ENCODE data around the gene KCNH2.

The KCNH2 gene

DNA sequence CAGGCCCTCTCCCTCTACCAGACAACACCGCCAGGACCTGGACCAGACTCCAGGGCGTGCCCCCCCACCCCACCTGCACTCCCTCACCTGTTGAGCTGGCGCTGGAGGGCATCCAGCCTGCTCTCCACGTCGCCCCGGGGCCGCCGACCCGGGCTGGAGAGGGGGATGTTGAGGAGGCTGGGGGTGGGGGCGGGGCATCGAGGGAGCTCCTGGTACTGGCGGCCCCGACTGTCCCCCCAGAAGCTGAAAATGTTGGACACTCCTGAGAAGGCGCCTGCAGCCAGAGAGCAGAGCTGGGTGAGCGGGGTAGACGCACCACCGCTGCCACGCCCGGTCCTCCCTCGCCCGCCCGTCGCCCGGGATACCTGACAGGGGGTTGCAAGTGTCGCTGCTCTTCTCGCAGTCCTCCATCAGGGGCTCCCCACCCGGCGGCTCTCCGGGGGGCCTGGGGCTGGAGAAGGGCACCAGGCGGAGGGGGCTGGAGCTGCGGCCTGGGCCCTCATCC, 30.8 kb downstream of the KCNH2 start:
- TF ChIP-seq, protein P1, sequence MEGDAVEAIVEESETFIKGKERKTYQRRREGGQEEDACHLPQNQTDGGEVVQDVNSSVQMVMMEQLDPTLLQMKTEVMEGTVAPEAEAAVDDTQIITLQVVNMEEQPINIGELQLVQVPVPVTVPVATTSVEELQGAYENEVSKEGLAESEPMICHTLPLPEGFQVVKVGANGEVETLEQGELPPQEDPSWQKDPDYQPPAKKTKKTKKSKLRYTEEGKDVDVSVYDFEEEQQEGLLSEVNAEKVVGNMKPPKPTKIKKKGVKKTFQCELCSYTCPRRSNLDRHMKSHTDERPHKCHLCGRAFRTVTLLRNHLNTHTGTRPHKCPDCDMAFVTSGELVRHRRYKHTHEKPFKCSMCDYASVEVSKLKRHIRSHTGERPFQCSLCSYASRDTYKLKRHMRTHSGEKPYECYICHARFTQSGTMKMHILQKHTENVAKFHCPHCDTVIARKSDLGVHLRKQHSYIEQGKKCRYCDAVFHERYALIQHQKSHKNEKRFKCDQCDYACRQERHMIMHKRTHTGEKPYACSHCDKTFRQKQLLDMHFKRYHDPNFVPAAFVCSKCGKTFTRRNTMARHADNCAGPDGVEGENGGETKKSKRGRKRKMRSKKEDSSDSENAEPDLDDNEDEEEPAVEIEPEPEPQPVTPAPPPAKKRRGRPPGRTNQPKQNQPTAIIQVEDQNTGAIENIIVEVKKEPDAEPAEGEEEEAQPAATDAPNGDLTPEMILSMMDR (IDR thresholded peaks at IDR 0.05; ENCODE audit: low read depth, low read length): no peak

DNA sequence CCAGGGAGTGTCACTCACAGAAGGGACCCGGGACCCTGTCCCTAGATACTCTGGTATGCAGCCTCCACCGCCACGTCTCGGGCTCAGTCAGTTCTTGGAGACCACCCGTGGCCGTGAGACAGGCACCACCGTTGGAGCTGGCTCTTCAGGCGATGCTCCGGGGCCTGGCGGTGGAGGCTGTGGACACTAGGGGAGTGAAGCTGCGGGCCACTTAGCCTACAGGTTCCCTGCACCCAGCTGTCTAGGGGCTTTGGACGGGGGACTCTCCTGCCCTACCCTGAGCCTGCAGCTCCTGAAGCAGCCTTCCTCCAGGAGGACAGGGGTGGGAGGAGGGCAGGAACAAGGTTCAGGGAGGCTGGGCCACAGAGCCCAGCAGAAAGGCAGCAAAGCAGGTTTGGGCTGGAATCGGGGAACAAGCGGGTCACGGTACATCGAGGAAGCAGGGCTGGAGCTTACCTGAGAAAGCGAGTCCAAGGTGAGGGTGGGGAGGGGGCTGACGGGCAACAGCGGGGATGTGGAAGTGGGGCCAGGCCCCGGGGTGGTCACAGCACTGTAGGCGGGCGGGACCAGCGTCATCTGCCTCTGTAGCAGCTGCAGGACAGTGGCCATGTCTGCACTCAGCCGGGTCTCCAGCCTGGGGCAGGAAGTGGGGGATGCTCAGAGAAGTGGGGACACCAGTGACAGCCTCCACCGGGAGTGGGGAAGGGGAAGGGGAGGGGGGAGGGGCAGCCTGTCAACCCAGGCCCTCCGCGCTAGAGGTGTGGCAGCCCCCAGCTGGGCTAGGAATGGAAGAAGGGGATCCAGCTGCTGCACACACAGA, 31.5 kb downstream of the KCNH2 start:
- DNase-seq (ENCODE audit: extremely low read depth, low read depth): no peak
- TF ChIP-seq, protein P1 (IDR thresholded peaks at IDR 0.05; ENCODE audit: low read depth, low read length): no peak

More for the DNA sequence above, 30.8 kb downstream of the KCNH2 start:
- DNase-seq (ENCODE audit: extremely low read depth, low read depth): no peak

DNA sequence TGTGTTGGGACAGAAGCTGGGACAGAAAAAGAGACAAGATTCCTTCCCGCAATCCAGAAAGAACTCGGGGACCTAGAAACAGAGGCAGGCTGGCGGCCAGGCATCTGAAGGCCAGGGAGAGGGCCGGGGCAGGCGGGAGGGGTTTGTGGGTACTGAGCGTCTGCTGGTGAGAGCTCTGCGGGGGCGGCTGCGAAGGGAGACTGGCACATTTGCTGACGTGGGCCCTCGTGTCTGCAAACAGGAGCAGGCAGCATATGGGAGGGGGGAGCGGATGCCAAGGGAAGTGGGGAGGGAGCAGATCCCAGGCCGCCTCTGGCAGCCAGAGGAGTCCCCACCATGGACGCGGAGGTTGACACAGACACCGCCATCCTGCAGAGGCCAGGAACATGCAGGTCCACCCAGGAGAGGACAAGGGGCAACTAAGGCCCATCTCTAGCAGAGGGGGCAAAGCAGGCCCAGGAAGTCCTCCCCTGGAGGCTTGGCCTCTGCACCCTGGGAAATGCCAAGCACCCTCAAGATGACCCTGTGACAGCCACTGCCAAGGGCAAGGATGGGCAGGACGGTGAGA, 32.2 kb downstream of the KCNH2 start:
- TF ChIP-seq, protein P1 (IDR thresholded peaks at IDR 0.05; ENCODE audit: low read depth, low read length): no peak
- no peak for DNase-seq (ENCODE audit: extremely low read depth, low read depth)

DNA sequence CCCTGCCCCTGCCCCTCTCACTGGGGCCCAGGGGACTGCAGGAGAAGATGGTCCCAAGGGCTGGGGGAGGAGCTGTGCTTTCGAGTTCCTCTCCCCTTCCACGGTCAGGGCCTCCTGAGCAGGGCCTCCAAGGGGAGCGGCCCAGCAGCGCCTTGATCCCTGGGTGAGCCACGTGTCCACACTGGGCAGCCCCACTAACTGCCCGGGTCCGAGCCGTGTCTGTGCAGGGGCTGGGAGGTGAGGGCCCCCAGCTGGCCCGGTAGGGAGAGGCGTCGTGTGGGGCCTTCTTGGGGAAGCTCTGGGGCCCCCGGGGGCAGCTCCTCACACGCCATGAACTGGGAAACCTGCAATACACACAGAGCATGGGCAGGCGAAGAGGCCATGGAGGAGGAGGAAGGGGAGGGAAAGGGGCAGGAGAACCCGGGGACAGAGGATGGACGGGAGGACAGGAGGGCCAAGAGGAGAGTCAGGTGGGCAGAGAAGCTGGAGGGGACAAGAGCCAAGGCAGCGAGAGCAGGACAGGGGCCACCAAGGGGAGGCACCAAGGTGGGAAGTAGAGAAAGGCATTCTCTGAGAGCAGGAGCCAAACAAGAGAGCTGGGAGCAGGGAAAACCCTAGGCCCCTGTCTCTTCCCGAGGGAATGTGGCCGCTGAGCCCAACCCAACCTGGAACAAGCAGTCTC, 32.8 kb downstream of the KCNH2 start:
- no peak for DNase-seq (ENCODE audit: extremely low read depth, low read depth)
- TF ChIP-seq, protein P1 (IDR thresholded peaks at IDR 0.05; ENCODE audit: low read depth, low read length): no peak

DNA sequence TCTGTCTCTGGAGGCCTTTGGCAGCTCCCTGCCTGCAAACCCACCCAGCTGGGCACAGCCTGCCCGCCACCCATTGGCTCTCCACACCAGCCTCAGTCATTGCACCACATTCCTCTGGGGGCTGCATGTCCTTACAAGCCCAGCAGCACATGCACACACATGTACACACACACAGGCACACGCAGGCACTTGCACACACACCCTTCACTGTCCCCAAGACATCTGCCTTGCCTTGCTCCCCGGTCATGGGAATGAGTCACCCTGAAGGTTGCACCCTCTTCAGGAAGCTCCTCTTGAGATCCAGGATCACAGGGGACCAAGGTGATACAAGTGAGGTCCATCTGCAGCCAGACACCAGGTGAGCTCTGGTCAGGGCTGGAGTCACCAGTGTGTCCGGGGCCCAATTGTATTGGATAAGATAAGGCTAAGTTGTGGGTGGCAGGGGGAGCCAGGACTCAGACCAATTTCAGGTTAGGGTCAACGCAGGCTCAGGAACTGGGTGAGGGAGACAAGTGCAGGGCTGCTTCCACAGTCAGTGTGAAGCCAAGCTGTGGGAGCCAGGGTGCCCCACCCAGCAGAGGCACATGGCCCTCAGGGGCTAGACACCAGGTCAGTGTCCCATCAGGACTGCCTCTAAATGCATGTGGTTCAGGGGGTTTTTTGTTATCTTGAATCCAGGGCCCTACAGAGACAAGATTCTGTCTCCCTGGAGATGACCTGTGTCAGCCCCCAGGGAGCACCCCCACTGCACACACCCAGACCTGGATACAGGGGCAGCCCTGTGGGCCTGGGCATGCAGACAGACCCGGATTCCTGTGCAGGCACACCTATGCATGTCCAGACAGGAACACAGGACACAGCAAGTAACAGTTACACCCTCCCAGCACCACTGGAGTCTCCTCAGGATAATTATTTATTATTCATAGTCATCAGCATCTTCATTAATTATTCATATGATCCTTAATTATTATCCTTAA, 33.8 kb downstream of the KCNH2 start:
- TF ChIP-seq, protein P1 (IDR thresholded peaks at IDR 0.05; ENCODE audit: low read depth, low read length): no peak
- DNase-seq (ENCODE audit: extremely low read depth, low read depth): no peak

DNA sequence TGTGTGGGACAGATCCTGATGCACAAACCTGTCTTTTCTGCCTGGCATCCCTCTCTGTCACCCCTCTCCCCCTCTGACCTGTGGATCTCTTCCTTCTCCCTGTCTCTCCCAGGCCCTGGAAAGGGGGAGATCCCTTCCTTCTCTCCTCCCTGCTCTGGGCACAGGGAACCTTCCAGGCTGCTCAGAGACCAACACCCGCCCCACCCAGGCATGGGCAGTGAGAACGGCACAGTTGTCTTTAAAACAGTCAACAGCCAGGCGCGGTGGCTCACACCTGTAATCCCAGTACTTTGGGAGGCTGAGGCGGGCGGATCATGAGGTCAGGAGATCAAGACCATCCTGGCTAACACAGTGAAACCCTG, 34.7 kb downstream of the KCNH2 start:
- DNase-seq (ENCODE audit: extremely low read depth, low read depth): no peak

More for the DNA sequence above, 34.7 kb downstream of the KCNH2 start:
- TF ChIP-seq, protein P1 (IDR thresholded peaks at IDR 0.05; ENCODE audit: low read depth, low read length): no peak

Data from AG09319 (cell line).